ENCODE results near the gene CHD8.
"Not testable (repeated sequence)": the region's sequence is repeated elsewhere in the genome, so short reads cannot be mapped to it uniquely, and the experiment has no call there.

The CHD8 gene

GRCh38 chr14:21467616-21468015, 11.7 kb upstream of the CHD8 start:
- Mint-ChIP-seq H3K36me3 (peaks cover 4% of the 10 kb centered on the region), H3K27ac (no peak overlapping the region), H3K4me3 (no peak overlapping the region), H3K4me1 (peaks cover 4% of the 10 kb centered on the region), H3K9me3 (no peaks in the 10 kb centered on the region), H3K27me3 (no peaks in the 10 kb centered on the region)

GRCh38 chr14:21455592-21455911, 371 bp downstream of the CHD8 start:
- Mint-ChIP-seq H3K4me1 (peaks cover 39% of the 10 kb centered on the region), H3K36me3 (peaks cover 3% of the 10 kb centered on the region), H3K27me3 (no peaks in the 10 kb centered on the region), H3K27ac (peak overlapping the region; percentile 94), H3K9me3 (no peaks in the 10 kb centered on the region), H3K4me3 (peak overlapping the region; percentile 90)

GRCh38 chr14:21454843-21455544, 929 bp downstream of the CHD8 start:
- Mint-ChIP-seq H3K27ac (peak overlapping the region; percentile 94), H3K27me3 (no peaks in the 10 kb centered on the region), H3K4me1 (peaks cover 45% of the 10 kb centered on the region), H3K9me3 (no peaks in the 10 kb centered on the region), H3K4me3 (peak overlapping the region; percentile 90), H3K36me3 (peaks cover 5% of the 10 kb centered on the region)

- H3K27me3 Mint-ChIP-seq: no peaks in the 10 kb centered on the region
Measured at GRCh38 chr14:21449899-21450216, 6.1 kb downstream of the CHD8 start.

GRCh38 chr14:21442657-21443056, 13.3 kb downstream of the CHD8 start:
- H3K27me3 Mint-ChIP-seq, H3K36me3 Mint-ChIP-seq, H3K27ac Mint-ChIP-seq, H3K4me3 Mint-ChIP-seq, H3K9me3 Mint-ChIP-seq: not testable (repeated sequence)
- H3K4me1 Mint-ChIP-seq: peaks cover 57% of the 10 kb centered on the region

More at GRCh38 chr14:21449899-21450216, 6.1 kb downstream of the CHD8 start:
- Mint-ChIP-seq H3K9me3 (no peaks in the 10 kb centered on the region), H3K4me1 (peaks cover 64% of the 10 kb centered on the region), H3K36me3 (peaks cover 5% of the 10 kb centered on the region), H3K4me3 (peak overlapping the region; percentile 53), H3K27ac (peak overlapping the region; percentile 47)

GRCh38 chr14:21440859-21441258, 15.1 kb downstream of the CHD8 start:
- peaks cover 58% of the 10 kb centered on the region for H3K4me1 Mint-ChIP-seq
- no peaks in the 10 kb centered on the region for H3K9me3 Mint-ChIP-seq
- peaks cover 3% of the 10 kb centered on the region for H3K36me3 Mint-ChIP-seq
- no peak overlapping the region for H3K4me3 Mint-ChIP-seq
- no peak overlapping the region for H3K27ac Mint-ChIP-seq
- no peaks in the 10 kb centered on the region for H3K27me3 Mint-ChIP-seq

GRCh38 chr14:21437063-21437901, 18.6 kb downstream of the CHD8 start:
- Mint-ChIP-seq H3K27ac (peak overlapping the region; percentile 82), H3K36me3 (peaks cover 3% of the 10 kb centered on the region), H3K27me3 (no peaks in the 10 kb centered on the region), H3K9me3 (no peaks in the 10 kb centered on the region), H3K4me3 (peak overlapping the region; percentile 86), H3K4me1 (peaks cover 75% of the 10 kb centered on the region)

- Mint-ChIP-seq H3K27me3 (no peaks in the 10 kb centered on the region), H3K9me3 (no peaks in the 10 kb centered on the region), H3K27ac (peak overlapping the region; percentile 37), H3K4me1 (peaks cover 71% of the 10 kb centered on the region), H3K4me3 (peak overlapping the region; percentile 86), H3K36me3 (peaks cover 3% of the 10 kb centered on the region)
Measured at GRCh38 chr14:21436567-21437062, 19.3 kb downstream of the CHD8 start.

GRCh38 chr14:21431126-21431525, 24.8 kb downstream of the CHD8 start:
- peaks cover 12% of the 10 kb centered on the region for H3K36me3 Mint-ChIP-seq
- peak overlapping the region; percentile 12 for H3K27ac Mint-ChIP-seq
- H3K9me3 Mint-ChIP-seq: no peaks in the 10 kb centered on the region
- no peak overlapping the region for H3K4me3 Mint-ChIP-seq
- H3K27me3 Mint-ChIP-seq: no peaks in the 10 kb centered on the region
- peaks cover 41% of the 10 kb centered on the region for H3K4me1 Mint-ChIP-seq

- H3K4me1 Mint-ChIP-seq: peaks cover 20% of the 10 kb centered on the region
- no peaks in the 10 kb centered on the region for H3K9me3 Mint-ChIP-seq
- H3K27ac Mint-ChIP-seq: no peak overlapping the region
- no peak overlapping the region for H3K4me3 Mint-ChIP-seq
- H3K36me3 Mint-ChIP-seq: peaks cover 14% of the 10 kb centered on the region
- no peaks in the 10 kb centered on the region for H3K27me3 Mint-ChIP-seq
Measured at GRCh38 chr14:21428930-21429329, 27.0 kb downstream of the CHD8 start.

- H3K9me3 Mint-ChIP-seq: no peaks in the 10 kb centered on the region
- peaks cover 15% of the 10 kb centered on the region for H3K36me3 Mint-ChIP-seq
- H3K27me3 Mint-ChIP-seq: no peaks in the 10 kb centered on the region
- H3K4me3 Mint-ChIP-seq: no peak overlapping the region
- H3K27ac Mint-ChIP-seq: peak overlapping the region; percentile 90
- H3K4me1 Mint-ChIP-seq: peaks cover 5% of the 10 kb centered on the region
Measured at GRCh38 chr14:21426692-21427091, 29.2 kb downstream of the CHD8 start.

- Mint-ChIP-seq H3K4me1 (no peaks in the 10 kb centered on the region), H3K9me3 (no peaks in the 10 kb centered on the region), H3K36me3 (peaks cover 12% of the 10 kb centered on the region), H3K27ac (no peak overlapping the region), H3K27me3 (no peaks in the 10 kb centered on the region), H3K4me3 (no peak overlapping the region)
Measured at GRCh38 chr14:21419528-21419927, 36.4 kb downstream of the CHD8 start.

- Mint-ChIP-seq H3K27me3 (no peaks in the 10 kb centered on the region), H3K4me3 (no peak overlapping the region), H3K9me3 (no peaks in the 10 kb centered on the region), H3K36me3 (peaks cover 15% of the 10 kb centered on the region), H3K27ac (no peak overlapping the region), H3K4me1 (peaks cover 9% of the 10 kb centered on the region)
Measured at GRCh38 chr14:21415329-21415728, 40.6 kb downstream of the CHD8 start.

- Mint-ChIP-seq H3K36me3 (peaks cover 20% of the 10 kb centered on the region), H3K27me3 (no peaks in the 10 kb centered on the region), H3K4me1 (peaks cover 14% of the 10 kb centered on the region), H3K4me3 (no peak overlapping the region), H3K27ac (peak overlapping the region; percentile 92), H3K9me3 (no peaks in the 10 kb centered on the region)
Measured at GRCh38 chr14:21414137-21414631, 41.7 kb downstream of the CHD8 start.

GRCh38 chr14:21408147-21408546, 47.8 kb downstream of the CHD8 start:
- H3K27me3 Mint-ChIP-seq: no peaks in the 10 kb centered on the region
- no peaks in the 10 kb centered on the region for H3K9me3 Mint-ChIP-seq
- no peak overlapping the region for H3K4me3 Mint-ChIP-seq
- H3K4me1 Mint-ChIP-seq: peaks cover 6% of the 10 kb centered on the region
- peaks cover 27% of the 10 kb centered on the region for H3K36me3 Mint-ChIP-seq
- H3K27ac Mint-ChIP-seq: peak overlapping the region; percentile 25

- Mint-ChIP-seq H3K27me3 (no peaks in the 10 kb centered on the region), H3K27ac (peak overlapping the region; percentile 15), H3K4me3 (no peak overlapping the region), H3K4me1 (peaks cover 6% of the 10 kb centered on the region), H3K36me3 (peaks cover 29% of the 10 kb centered on the region), H3K9me3 (no peaks in the 10 kb centered on the region)
Measured at GRCh38 chr14:21406213-21406612, 49.7 kb downstream of the CHD8 start.
